Measurements from ENCODE around the gene CDC25A.
A peak's percentile ranks its signal among the peaks of the same experiment; 100 is the strongest.

The CDC25A gene

GRCh38 chr3:48157950-48158376 is 30.3 kb downstream of the CDC25A start:
- DNase-seq (ENCODE audit: low read depth): peak; percentile 71
- H3K4me3 ChIP-seq (ENCODE audit: low read length): no peak overlapping the region
- TF ChIP-seq CTCF (IDR thresholded peaks at IDR 0.05; ENCODE audit: insufficient read depth, low read depth, low read length, missing control alignments): peak; percentile 78

GRCh38 chr3:48157202-48157840 is 30.9 kb downstream of the CDC25A start:
- DNase-seq (ENCODE audit: low read depth): peak; percentile 43
- TF ChIP-seq CTCF (IDR thresholded peaks at IDR 0.05; ENCODE audit: insufficient read depth, low read depth, low read length, missing control alignments): no peak
- H3K4me3 ChIP-seq (ENCODE audit: low read length): no peak overlapping the region

- no peak for TF ChIP-seq CTCF (IDR thresholded peaks at IDR 0.05; ENCODE audit: insufficient read depth, low read depth, low read length, missing control alignments)
- no peak for DNase-seq (ENCODE audit: low read depth)
- H3K4me3 ChIP-seq (ENCODE audit: low read length): no peak overlapping the region
Measured at GRCh38 chr3:48156163-48156562, 32.1 kb downstream of the CDC25A start.

GRCh38 chr3:48155122-48155521 is 33.1 kb downstream of the CDC25A start:
- DNase-seq (ENCODE audit: low read depth): peak; percentile 95
- no peak for TF ChIP-seq CTCF (IDR thresholded peaks at IDR 0.05; ENCODE audit: insufficient read depth, low read depth, low read length, missing control alignments)
- H3K4me3 ChIP-seq (ENCODE audit: low read length): no peak overlapping the region

GRCh38 chr3:48151807-48152427 is 36.3 kb downstream of the CDC25A start:
- H3K4me3 ChIP-seq (ENCODE audit: low read length): no peak overlapping the region
- no peak for DNase-seq (ENCODE audit: low read depth)
- TF ChIP-seq CTCF (IDR thresholded peaks at IDR 0.05; ENCODE audit: insufficient read depth, low read depth, low read length, missing control alignments): no peak

GRCh38 chr3:48151058-48151806 is 37.0 kb downstream of the CDC25A start:
- TF ChIP-seq CTCF (IDR thresholded peaks at IDR 0.05; ENCODE audit: insufficient read depth, low read depth, low read length, missing control alignments): peak; percentile 89
- peak; percentile 85 for DNase-seq (ENCODE audit: low read depth)

More at GRCh38 chr3:48151058-48151806, 37.0 kb downstream of the CDC25A start:
- no peak overlapping the region for H3K4me3 ChIP-seq (ENCODE audit: low read length)
